Nephron progenitor cell (in vitro differentiated cells): ENCODE measurements around the gene SRSF10.
"Not testable (repeated sequence)": the region's sequence is repeated elsewhere in the genome, so short reads cannot be mapped to it uniquely, and the experiment has no call there.

ENCODE experiments used
- DNase-seq: peaks from one replicate; pipeline ENCODE4 v3.0.0; 2021
- H3K27ac Mint-ChIP-seq: 2 replicates; pipeline ENCODE4 v1.8.0; 2021; ENCODE audit warnings: mild to moderate bottlenecking, moderate library complexity, mixed read lengths
- H3K27me3 Mint-ChIP-seq: 2 replicates; pipeline ENCODE4 v1.8.0; 2021; ENCODE audit warnings: mild to moderate bottlenecking, low read depth, mixed read lengths; ENCODE audit not compliant: poor library complexity
- H3K36me3 Mint-ChIP-seq: 2 replicates; pipeline ENCODE4 v1.8.0; 2021; ENCODE audit warnings: low read depth, mixed read lengths
- H3K4me1 Mint-ChIP-seq: 2 replicates; pipeline ENCODE4 v1.8.0; 2021; ENCODE audit warnings: mixed read lengths
- H3K4me3 Mint-ChIP-seq: 2 replicates; pipeline ENCODE4 v1.8.0; 2021; ENCODE audit warnings: mild to moderate bottlenecking, moderate library complexity, mixed read lengths
- H3K9me3 Mint-ChIP-seq: 2 replicates; pipeline ENCODE4 v1.8.0; 2021; ENCODE audit warnings: mild to moderate bottlenecking, moderate library complexity, mixed read lengths
- TF ChIP-seq, protein P1 (sequence below): fragments of 200-600 bp; sonication (generic); IDR thresholded peaks from 2 replicates; pipeline ENCODE4 v1.5.0; 2021; ENCODE audit warnings: antibody characterized with exemption

SRSF10 gene

DNA sequence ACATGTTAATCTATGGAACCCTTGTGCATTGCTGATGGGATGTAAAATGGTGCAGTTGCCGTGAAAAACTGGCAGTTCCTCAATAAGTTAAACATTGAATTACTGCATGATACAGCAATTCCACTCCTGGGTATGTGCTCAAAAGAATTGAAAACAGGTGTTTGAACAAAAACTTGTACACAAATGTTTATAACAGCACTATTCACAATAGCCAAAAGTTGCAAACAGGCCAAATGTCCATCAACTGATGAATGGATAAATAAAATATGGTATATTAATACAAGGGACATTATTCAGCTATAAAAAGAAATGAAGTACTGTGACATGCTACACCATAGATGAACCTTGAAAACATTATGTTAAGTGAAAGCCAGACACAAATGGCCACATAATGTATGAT is 17.7 kb upstream of the SRSF10 start:
- H3K27ac Mint-ChIP-seq: no peak overlapping the region
- no peak for DNase-seq
- H3K27me3 Mint-ChIP-seq: peaks cover 4% of the 10 kb centered on the region
- peaks cover 6% of the 10 kb centered on the region for H3K9me3 Mint-ChIP-seq
- no peak overlapping the region for H3K4me3 Mint-ChIP-seq
- no peaks in the 10 kb centered on the region for H3K36me3 Mint-ChIP-seq
- H3K4me1 Mint-ChIP-seq: peaks cover 24% of the 10 kb centered on the region
- TF ChIP-seq, protein P1, sequence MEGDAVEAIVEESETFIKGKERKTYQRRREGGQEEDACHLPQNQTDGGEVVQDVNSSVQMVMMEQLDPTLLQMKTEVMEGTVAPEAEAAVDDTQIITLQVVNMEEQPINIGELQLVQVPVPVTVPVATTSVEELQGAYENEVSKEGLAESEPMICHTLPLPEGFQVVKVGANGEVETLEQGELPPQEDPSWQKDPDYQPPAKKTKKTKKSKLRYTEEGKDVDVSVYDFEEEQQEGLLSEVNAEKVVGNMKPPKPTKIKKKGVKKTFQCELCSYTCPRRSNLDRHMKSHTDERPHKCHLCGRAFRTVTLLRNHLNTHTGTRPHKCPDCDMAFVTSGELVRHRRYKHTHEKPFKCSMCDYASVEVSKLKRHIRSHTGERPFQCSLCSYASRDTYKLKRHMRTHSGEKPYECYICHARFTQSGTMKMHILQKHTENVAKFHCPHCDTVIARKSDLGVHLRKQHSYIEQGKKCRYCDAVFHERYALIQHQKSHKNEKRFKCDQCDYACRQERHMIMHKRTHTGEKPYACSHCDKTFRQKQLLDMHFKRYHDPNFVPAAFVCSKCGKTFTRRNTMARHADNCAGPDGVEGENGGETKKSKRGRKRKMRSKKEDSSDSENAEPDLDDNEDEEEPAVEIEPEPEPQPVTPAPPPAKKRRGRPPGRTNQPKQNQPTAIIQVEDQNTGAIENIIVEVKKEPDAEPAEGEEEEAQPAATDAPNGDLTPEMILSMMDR: no peak

DNA sequence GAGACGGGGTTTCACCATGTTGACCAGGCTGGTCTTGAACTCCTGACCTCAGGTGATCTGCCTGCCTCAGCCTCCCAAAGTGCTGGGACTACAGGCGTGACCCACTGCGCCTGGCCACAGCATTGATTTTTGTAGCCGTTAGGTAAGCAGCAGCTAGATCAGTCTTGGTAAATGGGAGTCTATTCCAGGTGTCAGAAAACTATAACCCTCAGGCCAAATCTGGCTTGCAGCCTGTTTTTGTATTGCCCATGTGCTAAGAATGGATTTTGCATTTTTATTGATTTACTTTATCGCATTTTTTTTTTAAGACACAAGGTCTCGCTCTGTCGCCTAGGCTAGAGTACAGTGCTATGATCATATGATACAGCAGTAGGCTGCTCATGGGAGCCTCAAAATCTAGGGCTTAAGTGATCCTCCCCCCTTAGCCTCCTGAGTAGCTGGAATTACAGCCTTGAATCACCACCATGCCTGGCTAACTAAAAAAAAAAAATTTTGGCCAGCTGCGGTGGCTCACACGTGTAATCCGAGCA is 16.6 kb upstream of the SRSF10 start:
- peaks cover 13% of the 10 kb centered on the region for H3K4me1 Mint-ChIP-seq
- H3K27me3 Mint-ChIP-seq: peaks cover 4% of the 10 kb centered on the region
- peaks cover 10% of the 10 kb centered on the region for H3K9me3 Mint-ChIP-seq
- H3K27ac Mint-ChIP-seq: no peak overlapping the region
- DNase-seq: no peak
- TF ChIP-seq, protein P1: no peak
- H3K36me3 Mint-ChIP-seq: peaks cover under 1% of the 10 kb centered on the region
- no peak overlapping the region for H3K4me3 Mint-ChIP-seq

DNA sequence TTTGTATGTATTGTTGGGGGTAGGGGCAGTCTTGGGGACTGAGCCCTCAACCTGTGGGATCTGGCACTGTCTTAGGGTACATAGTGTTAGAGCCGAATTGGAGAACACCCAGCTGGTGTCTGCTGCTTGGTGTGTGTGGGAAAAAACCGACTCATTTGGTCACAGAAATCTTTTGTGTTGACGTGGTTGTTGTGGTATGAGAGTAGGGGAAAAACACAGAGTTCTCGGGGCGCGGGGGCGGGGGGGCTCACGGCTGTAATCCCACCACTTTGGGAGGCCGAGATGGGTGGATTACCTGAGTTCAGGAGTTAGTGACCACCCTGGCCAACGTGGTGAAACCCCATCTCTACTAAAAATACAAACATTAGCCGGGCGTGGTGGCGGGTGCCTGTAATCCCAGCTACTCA is 15.3 kb upstream of the SRSF10 start:
- H3K36me3 Mint-ChIP-seq: peaks cover 5% of the 10 kb centered on the region
- peaks cover 6% of the 10 kb centered on the region for H3K4me1 Mint-ChIP-seq
- H3K27ac Mint-ChIP-seq: no peak overlapping the region
- TF ChIP-seq, protein P1: no peak
- H3K9me3 Mint-ChIP-seq: peaks cover 14% of the 10 kb centered on the region
- no peak for DNase-seq
- H3K4me3 Mint-ChIP-seq: no peak overlapping the region
- peaks cover 3% of the 10 kb centered on the region for H3K27me3 Mint-ChIP-seq

DNA sequence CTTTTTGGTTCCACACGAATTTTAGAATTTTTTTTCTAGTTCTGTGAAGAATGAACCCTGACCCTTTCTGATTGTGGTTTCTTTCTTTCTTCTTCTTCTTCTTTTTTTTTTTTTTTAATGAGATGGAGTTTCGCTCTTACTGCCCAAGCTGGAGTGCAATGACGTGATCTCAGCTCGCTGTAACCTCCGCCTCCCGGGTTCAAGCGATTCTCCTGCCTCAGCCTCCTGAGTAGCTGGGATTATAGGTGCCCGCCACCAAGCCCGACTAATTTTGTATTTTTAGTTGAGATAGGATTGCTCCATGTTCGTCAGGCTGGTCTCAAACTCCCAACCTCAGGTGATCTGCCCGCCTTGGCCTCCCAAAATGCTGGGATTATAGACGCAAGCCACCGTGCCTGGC is 11.9 kb upstream of the SRSF10 start:
- H3K9me3 Mint-ChIP-seq: peaks cover 22% of the 10 kb centered on the region
- H3K27me3 Mint-ChIP-seq, H3K27ac Mint-ChIP-seq, H3K4me1 Mint-ChIP-seq, H3K36me3 Mint-ChIP-seq, DNase-seq, H3K4me3 Mint-ChIP-seq: not testable (repeated sequence)

DNA sequence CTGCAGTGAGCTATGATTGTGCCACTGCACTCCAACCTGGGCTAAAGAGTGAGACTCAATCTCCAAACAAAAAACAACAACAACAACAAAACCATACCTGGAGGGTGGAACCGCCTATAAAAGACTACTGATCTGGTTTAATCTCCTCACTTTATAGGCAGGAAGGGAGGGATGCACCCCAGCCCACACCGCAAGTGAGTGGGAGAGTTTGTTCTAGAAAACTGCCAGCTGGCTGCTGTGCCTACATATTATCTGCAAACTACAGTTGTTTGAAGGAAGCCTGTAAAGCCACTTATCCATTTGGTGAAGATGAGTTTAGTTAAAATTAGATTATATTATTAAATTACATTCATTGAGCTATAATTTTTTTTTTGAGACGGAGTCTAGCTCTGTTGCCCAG is 9.1 kb upstream of the SRSF10 start:
- Mint-ChIP-seq H3K9me3 (peaks cover 21% of the 10 kb centered on the region), H3K27me3 (peaks cover 3% of the 10 kb centered on the region)
- TF ChIP-seq, protein P1: no peak

DNA sequence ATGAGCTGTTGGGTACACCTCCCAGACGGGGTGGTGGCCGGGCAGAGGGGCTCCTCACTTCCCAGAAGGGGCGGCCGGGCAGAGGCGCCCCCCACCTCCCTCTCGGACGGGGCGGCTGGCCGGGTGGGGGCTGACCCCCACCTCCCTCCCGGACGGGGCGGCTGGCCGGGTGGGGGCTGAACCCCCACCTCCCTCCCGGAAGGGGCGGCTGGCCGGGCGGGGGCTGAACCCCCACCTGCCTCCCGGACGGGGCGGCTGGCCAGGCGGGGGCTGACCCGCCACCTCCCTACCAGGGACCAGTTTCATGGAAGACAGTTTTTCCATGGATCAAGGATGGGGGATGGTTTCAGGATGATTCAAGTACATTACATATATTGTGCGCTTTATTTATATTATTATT is 6.9 kb upstream of the SRSF10 start:
- H3K27me3 Mint-ChIP-seq, H3K4me3 Mint-ChIP-seq, DNase-seq, H3K36me3 Mint-ChIP-seq, H3K27ac Mint-ChIP-seq: not testable (repeated sequence)
- Mint-ChIP-seq H3K4me1 (peaks cover 21% of the 10 kb centered on the region), H3K9me3 (peaks cover 20% of the 10 kb centered on the region)

More for the DNA sequence above, 9.1 kb upstream of the SRSF10 start:
- H3K36me3 Mint-ChIP-seq: peaks cover 5% of the 10 kb centered on the region
- H3K4me1 Mint-ChIP-seq: peaks cover under 1% of the 10 kb centered on the region
- no peak overlapping the region for H3K27ac Mint-ChIP-seq
- no peak overlapping the region for H3K4me3 Mint-ChIP-seq
- DNase-seq: no peak

DNA sequence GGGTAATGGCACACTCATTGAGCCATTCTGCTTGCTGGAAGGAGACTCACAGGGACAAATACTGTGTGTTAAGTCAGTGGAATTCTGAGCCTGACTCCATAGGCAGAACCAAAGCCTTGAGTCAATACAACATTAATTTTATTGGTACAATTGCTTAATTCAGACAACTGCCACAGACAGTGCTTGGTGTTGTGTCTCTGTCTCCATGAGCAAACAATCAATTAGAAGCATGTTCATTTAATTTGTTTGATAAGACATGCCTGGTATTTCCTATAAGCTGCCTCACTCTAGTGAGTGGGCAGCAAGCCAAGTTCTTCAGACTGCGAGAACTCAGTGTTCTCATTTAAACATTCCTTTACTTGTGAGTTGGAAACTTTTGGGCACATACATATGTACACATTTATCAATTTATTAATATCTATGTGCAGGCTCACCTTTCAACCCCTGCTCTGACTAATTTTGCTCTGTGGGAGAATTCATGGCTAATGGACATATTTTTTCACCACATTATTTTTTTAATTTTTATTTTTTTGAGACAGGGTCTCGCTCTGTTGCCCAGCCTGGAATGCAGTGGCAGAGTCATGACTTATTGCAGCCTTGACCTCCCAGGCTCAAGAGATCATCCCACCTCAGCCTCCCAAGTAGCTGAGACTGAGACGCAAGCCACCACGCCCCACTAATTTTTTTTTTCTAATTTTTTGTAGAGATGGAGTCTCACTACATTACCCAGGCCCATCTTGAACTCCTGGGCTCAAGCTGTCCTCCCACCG is 4.5 kb upstream of the SRSF10 start:
- Mint-ChIP-seq H3K27ac (no peak overlapping the region), H3K9me3 (peaks cover 13% of the 10 kb centered on the region), H3K36me3 (peaks cover 2% of the 10 kb centered on the region)

More for the DNA sequence above, 4.5 kb upstream of the SRSF10 start:
- Mint-ChIP-seq H3K27me3 (peaks cover 3% of the 10 kb centered on the region), H3K4me1 (peaks cover 33% of the 10 kb centered on the region), H3K4me3 (no peak overlapping the region)
- TF ChIP-seq, protein P1: no peak
- no peak for DNase-seq
